HG03520 (cell line): ENCODE measurements around the gene NPY4R.
"Not testable (repeated sequence)": the region's sequence is repeated elsewhere in the genome, so short reads cannot be mapped to it uniquely, and the experiment has no call there.

Experiments
- ATAC-seq: cut with Tn5 transposase; IDR thresholded peaks from one replicate; pipeline ENCODE4 v1.9.1; 2021; ENCODE audit warnings: mild to moderate bottlenecking, moderate library complexity; ENCODE audit not compliant: unreplicated experiment

Gene NPY4R, protein sequence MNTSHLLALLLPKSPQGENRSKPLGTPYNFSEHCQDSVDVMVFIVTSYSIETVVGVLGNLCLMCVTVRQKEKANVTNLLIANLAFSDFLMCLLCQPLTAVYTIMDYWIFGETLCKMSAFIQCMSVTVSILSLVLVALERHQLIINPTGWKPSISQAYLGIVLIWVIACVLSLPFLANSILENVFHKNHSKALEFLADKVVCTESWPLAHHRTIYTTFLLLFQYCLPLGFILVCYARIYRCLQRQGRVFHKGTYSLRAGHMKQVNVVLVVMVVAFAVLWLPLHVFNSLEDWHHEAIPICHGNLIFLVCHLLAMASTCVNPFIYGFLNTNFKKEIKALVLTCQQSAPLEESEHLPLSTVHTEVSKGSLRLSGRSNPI

DNA sequence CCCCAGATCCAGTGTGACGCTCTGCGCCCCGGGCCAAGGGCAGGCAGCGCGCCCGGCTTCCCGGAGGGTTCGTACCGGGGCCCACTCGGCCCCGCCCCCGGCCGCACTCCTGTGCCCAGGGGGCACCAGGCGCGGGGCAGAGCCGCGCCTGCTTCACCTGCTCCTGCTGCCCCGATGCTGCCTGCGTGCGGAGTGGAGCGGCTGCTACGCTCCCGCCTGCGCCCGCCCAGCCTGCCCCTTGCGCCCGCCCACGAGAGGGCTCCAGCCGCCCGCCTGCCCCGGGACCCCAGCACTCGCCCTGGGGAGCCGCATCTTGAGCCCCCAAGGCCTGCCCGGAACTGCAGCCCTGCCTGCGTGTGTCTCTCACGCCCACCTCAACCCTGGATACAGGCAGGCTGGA, at the start of gene NPY4R:
TSS of gene NPY4R (minus strand) at position 194 of the 400 bp plus-strand sequence. CDS start 3,323 bp downstream, outside the sequence.
- ATAC-seq = not testable (repeated sequence)

DNA sequence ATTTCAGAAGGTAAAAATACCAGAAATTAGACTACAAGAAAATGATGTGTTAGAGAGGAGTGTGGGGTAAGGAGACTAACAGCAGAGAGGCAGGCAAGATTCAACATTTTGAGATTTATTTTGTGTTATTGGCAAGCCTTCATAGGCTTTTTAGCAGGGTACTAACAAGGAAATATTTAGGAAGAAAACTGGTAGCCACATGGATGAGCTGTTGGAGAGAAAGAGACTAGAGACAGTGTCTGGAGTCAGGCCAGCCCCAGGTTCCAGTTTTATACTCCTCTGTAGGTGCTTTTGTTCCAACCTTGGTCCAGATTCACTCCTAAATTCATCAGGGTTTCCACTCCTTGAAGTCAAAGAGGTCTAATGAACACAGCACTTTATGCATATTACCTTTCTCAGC, 49.6 kb upstream of the NPY4R start:
- no peak for ATAC-seq

DNA sequence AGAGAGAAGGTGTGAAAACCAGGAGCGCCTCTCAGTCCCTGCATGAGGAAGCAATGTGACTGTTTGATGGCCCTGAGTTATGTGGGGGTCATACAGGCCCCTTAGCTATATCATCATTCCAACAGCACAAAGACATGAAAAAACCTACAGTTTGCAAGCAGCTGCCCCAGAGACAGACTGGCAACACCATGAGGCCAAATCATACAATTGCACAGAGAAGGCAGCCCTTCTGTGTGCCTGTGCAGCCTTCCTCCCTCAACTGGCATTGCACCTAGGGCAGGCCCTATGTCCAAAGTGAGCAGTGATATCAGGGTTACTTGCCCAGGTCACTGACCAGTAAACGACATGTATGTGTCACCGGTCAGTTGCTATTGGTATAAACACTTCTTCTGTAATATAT, 49.1 kb upstream of the NPY4R start:
- ATAC-seq = no peak

DNA sequence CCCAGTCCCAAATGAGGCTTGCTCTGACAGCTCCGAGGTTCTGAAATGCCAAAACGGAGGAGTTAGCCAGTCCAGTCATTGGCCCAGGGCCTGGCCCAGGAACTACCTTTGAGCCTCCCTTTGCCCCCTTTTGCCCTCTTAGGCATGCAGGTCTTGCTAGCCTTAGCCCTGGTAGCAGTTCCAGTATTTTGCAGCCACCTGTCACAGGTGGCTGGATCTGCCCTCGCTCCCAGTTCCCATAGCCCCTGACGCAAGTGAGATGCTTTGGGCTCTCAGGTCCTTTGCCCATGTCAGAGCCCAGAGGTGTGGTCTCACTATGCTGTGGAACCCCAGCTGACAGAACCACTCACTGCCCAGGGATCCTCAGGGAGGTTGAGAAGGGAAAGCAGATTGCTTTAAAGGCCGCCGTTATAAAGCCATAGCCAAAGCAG, 48.7 kb upstream of the NPY4R start:
- ATAC-seq = no peak

DNA sequence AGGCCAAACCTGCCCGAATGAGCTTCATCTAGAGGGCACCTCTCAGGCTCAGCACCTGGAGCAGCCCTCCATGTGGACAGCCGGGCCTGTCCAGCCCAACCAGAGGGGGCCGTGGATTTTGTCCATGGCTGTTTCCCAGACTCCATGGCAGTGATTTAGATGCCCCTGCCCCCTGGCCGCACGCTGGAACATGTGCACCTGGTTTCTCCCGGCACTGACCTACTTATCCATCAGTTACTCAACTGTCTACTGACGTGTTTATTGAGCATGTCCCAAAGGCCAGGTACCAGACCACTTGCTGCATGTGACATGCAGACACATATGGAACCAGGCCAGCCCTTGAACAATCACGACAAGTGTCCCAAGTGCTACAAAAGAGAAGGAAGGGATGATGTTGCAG, 47.6 kb upstream of the NPY4R start:
- ATAC-seq = not testable (repeated sequence)

DNA sequence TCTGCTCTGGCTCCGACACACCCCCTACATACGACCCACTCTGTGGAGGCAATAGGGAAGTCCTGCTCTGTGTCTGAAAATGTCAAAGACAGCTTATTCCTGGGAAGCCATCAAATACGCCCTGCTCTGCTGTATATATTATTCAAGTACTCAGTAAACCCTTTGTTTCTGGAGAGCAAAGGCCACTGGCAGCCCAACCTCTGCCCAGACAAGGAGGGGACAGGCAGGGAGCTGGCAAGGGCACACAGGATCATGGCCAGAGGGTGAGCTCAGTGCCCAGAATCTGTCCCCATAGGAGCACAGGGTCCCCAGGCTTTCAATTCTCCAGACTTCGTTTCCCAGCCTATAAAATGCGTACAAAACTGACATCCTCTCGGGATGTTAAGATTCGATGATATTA, 47.0 kb upstream of the NPY4R start:
- ATAC-seq = not testable (repeated sequence)

DNA sequence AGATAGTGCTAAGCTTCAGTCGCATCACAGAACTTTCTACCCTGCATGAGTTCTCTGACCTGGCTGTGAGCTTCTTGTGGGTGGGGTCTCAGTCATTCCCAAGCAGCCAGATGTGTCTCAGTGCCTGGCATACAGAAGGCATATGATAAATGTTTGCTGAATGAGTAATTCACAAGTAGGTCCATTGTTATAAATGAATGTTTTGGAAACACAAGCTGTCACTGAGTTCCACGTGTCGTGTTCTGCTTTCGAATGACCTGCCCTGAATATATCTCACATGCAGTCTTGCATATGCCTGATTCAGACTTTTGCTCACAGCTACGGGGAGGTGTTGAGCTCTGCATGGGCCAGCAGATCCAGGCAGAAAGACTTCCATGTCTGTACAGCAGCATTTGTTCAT, 46.2 kb upstream of the NPY4R start:
- not testable (repeated sequence) for ATAC-seq

DNA sequence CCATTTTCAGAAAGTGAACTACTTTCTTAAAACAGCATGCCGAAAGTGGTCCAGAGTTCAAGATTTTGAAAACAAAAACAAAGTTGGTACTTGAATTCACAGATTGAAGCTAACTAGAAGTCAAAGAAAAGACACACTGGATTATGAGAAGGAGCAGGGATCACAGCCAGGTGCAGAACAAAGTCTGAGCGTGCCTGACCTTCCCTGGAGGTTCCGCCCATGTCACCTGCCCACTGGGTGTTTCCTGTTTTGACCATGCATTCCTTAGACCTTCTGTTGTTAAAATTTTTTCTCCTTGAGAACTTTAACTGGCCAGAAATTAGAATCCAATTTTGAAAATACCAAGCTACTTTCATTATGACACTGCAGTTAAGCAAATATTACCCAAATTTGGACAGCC, 34.2 kb upstream of the NPY4R start:
- not testable (repeated sequence) for ATAC-seq

DNA sequence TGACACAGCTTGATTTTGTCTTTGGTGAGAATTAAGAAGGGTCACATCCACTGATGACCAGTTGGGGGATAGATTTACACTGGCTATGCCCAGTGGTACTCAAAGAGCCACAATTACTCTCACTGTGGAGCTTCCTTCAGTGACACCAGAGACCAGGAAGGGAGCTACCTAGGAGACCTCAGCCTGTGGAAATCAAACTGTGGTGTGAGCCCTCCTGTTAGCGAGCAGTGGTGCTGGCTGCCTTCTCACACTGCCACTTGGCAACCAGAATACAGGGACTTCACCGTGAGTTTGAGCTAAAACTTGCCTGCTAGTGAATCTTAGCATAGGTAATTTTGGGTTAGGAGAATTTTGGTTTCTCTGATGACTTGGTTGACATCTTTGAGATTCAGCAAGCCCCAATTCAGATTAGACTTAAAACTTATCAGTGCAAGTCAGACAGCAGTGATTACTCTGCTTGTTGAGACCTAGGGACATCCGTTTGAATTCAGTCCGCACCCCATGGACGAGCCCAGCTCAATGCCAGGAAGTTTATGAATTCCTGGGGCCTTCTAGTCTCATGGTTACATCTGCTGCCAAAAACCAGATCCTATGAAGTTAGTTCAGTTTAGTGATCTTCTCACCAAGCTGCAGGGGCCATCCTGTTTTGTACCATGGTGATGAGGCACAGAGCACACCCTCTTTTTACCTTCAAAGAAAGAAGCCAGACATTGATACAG, 33.4 kb upstream of the NPY4R start:
- ATAC-seq = not testable (repeated sequence)

DNA sequence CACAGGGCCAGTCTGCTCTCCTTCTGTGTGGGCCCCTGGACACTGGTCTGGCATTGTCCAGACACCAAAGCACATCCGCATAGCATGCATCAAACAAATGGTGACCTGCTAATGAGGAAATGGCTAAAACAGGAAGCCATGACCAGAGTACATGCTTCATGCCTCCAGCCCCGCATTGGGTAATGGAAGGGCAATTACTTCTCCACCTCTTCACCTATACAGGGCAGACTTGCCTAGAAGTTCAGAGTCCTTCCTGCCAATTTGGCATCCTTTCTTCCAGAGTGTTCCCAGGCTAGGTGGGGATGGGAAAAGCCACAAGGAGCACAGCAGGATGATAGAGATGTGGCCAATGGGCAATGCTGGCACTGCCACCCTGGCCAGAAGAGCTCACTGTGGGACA, 32.1 kb upstream of the NPY4R start:
- ATAC-seq = not testable (repeated sequence)

DNA sequence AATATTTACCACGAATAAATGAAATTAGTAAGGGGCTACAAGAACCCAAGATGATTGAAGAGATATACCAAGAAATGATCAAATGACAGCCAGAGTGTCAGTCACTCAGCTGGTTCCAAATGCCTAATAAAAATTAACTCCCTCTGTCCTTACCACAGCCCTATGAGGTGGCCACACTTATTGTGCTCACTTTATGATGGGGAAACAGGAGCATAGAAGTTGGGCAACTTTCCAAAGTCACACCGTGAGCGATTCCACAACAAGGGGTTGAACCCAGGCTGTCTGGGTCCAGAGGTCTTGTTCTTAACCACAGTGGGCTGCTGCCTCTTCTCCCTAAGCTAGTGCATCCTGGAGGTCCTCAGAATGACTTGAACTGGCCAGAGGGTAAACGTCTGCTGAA, 31.6 kb upstream of the NPY4R start:
- not testable (repeated sequence) for ATAC-seq

DNA sequence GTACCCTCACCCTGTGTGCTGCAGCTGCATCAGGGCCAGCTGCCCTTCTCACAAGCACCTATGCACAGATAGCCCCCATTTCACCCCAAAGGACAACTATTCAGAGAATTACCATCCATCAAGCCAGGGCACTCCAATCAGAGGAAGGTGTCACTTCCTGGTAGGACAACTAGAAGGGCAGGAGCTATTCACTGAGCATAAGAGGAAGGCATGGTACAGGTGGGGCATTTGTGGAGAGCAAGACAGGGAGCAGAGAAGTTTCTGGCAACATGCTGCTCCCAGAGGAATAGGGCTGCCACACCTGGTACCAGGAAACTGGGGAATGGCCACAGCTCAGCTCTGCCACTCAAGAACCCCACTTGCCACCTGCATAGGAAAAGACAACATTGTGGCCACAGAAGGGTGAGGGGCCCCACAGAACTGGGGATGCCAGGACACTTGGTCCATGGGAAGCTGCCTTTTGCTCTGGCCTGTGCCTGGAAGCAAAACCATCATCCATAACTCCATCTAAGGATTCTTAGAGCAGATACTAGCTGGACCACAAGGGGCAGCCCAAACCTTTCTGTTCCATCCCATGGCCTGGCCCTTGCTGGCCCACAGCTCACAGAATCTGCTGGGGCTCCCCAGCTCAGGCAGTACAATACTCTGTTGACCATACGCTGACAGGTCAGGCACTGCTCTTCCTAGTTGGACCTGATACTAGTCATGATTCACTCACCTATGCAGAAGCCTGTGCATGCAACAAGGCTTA, 25.8 kb upstream of the NPY4R start:
- not testable (repeated sequence) for ATAC-seq

DNA sequence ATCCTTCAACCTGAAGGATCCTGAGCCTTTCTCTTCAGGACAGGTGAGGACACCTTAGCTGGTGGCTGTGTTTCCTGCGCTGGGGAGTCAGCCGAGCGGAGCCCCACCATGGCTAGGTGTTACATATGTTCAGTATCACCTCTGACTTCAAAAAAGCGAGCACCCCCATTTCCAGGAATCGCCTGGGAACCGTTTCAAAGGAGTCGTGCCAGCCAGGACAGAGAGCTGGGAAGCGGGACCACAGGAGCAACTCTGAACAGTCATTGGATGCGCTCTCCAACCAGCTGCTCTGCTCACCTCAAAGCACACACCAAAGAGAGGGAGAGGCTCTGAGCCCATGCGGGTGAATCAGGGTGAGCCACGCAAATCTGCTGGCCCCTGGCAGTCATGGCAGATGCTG, 24.5 kb upstream of the NPY4R start:
- not testable (repeated sequence) for ATAC-seq

DNA sequence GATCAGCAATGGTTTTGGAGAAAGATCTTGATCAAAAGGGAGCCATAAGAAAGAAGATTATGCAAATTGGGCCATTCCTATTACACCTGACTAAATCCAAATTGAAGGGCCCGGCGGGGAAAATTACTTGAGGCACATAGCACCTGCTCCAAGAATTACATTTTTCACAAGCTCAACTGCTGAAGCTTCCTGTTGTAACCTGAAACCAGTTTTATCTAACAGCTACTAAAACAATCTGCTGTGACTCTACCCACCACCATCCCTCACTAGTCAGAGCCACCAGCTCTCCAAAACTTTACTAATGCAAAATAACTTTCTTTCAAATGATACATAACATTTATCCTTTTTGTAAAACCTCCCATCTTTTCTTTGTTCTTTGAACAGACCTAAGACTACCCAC, 20.7 kb upstream of the NPY4R start:
- ATAC-seq = not testable (repeated sequence)

DNA sequence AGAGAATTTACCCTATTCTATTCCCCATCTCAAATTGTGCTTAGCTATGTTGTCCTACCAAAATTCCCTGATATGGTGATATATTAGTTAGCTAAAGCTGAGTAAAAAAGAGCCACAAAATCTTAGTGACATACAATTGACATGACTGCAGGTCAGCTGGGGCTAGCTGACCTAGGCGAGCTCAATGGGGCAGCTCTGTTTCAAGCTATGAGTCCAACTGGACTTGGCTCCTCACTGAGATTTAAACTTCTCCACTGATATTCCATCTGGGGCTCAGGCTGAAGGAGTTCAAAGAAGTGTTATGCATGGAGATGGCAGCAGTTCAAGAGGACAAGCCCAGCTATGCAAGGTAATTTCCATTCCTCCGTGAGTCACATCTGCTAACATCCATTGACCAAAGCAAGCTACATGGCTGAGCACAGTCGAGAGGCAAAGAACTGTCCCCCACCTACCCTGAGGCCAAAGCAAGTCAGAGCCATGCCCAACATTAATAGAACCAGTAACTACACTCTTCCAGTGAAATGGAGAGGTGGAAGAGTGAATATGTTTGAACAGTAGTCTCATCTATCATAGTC, 9.1 kb upstream of the NPY4R start:
- not testable (repeated sequence) for ATAC-seq

DNA sequence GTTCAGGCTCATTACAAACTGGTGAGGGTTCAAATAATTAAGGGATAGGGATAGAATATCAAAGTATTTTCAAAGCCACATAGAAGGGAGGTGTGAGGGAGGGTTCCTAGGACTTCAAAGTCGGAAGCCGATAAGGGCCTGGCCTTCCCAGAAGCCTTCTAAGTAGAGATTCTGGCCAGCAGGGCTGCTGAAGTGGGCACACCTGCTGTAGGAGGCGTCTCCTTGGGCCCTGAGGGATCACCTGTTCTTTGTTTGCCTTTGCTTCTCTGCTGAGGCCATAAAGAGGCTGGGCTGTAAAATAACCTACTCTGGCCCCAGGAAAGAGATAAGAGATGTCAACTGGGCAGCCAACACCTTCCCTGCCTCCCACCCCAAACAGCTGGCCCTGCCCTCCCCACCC, 8.0 kb upstream of the NPY4R start:
- not testable (repeated sequence) for ATAC-seq

DNA sequence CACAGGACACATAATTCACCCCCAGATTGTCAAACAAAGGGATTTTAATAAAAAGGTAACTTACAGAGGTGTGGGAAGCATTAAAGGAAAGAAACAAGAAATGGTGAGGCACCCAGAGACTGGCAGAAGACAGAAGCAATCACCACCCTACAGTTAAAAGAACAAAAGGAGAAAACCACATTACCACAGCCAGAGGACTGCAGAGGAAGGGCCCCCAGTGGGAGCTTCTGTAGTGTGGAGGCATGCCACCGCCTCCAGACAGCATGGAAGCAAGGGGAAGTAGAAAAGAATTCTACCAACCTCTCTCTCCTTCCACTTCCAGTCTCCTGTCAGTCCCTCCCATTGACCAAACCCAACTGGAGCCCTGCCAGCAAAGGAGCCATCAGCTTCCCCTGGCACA, 4.4 kb upstream of the NPY4R start:
- not testable (repeated sequence) for ATAC-seq

DNA sequence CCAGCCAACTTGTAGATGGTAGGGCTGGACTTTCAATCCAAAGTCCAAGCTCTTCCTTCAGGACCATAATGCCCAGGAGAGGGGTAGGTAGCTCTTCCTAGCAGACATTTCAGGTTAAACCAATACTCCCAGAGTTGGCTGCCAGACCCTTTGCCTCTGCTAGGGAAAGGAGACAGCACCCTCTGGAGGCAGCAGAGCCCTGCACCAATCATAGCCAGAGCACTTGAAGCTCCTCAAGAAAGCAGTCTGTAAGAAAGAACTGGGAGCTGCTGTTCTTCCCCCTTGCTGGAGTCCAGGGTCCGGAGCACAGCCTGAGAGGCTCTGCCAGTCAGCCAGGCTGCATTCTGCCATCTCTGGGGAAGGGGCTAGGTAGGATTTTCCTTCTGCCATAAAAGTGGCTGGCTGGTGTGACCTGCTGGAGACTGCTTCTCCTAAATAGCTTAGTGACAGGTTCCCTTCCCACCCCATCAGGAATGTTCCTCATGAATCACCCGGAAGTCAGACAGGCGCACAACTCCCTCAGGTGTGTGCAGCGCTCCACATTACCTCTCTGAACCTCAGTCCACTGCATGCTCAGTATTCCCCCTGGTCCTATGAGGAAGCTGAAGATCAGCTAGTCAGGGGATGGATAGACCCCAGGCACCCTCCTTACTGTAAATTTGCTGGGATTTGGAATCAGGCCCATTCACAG, 2.5 kb upstream of the NPY4R start:
- ATAC-seq = not testable (repeated sequence)

DNA sequence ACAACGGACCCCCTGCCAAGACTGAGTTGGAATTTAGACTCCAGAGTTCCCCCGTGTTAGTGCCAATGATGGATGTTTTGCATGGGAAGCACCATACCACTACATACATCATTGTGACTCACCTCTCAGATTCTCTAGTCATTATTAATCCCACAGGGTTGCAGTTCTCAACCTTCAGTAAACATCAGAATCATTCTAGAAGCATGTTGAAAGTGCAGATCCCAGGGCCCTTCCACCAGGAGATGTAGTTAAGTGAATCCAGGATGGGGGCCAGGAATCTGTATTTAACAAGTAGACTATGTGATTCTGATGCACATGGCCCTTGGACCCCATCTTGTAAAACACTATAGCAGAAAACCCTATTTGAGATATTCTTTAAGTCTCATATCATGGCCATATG, 2.1 kb downstream of the NPY4R start:
- ATAC-seq = not testable (repeated sequence)

DNA sequence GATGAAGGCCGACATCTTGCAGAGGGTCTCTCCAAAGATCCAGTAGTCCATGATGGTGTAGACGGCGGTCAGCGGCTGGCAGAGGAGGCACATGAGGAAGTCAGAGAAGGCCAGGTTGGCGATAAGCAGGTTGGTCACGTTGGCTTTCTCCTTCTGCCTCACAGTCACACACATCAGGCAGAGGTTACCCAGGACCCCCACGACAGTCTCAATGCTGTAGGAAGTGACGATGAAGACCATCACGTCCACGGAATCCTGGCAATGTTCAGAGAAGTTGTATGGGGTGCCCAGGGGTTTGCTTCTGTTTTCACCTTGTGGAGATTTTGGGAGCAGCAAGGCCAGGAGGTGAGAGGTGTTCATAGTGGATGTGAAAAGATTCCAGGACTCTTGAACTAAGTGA, 3.5 kb downstream of the NPY4R start:
- ATAC-seq = not testable (repeated sequence)
